ENCODE results near the gene TXNDC17.

The TXNDC17 gene

GRCh38 chr17:6597727-6598126 is 43.1 kb upstream of the TXNDC17 start:
- CTCF ChIA-PET = interaction anchor here (0.6 to 1.1 kb wide), 5 partner anchors 11 to 426 kb away, joined by 3 to 4 read pairs (median 3); no protein-coding TSS in a partner anchor
- Histone ChIP-seq H3K9me3 (ENCODE audit: control insufficient read depth, insufficient read depth, low read depth, low read length) (no peaks in the 10 kb centered on the region), H3K36me3 (ENCODE audit: control insufficient read depth in 2 of 2, insufficient read depth in 1 of 2, low read length in 2 of 2) (peaks cover 61 to 96% of the 10 kb centered on the region in 2 experiments), H3K27ac (ENCODE audit: extremely low read depth, low read depth, low read length) (no peak overlapping the region), H3K4me1 (ENCODE audit: control insufficient read depth, insufficient read depth, low read length) (no peaks in the 10 kb centered on the region), H3K4me3 (ENCODE audit: low read depth, low read length) (no peak overlapping the region)
- POLR2A ChIA-PET = no interaction called here
- TF ChIP-seq PRDM1 (tag by site-specific recombination; IDR thresholded peaks at IDR 0.05) (no peak), ZNF280C (tag by site-specific recombination; IDR thresholded peaks at IDR 0.05) (no peak), ZNF561 (tag by site-specific recombination; IDR thresholded peaks at IDR 0.05; ENCODE audit: borderline replicate concordance) (no peak), ZNF354C (tag by site-specific recombination; IDR thresholded peaks at IDR 0.05; ENCODE audit: borderline replicate concordance, low read depth) (no peak), ZNF514 (tag by site-specific recombination; IDR thresholded peaks at IDR 0.05) (no peak), ZNF830 (tag by site-specific recombination; IDR thresholded peaks at IDR 0.05; ENCODE audit: low read depth) (no peak), ZNF701 (tag by site-specific recombination; IDR thresholded peaks at IDR 0.05) (no peak)

- no peaks in the 10 kb centered on the region for H3K4me1 ChIP-seq (ENCODE audit: control insufficient read depth, insufficient read depth, low read length)
- peaks cover 57 to 92% of the 10 kb centered on the region in 2 experiments for H3K36me3 ChIP-seq (ENCODE audit: control insufficient read depth in 2 of 2, insufficient read depth in 1 of 2, low read length in 2 of 2)
- ChIA-PET POLR2A (no interaction called here), CTCF (no interaction called here)
- no peaks in the 10 kb centered on the region for H3K9me3 ChIP-seq (ENCODE audit: control insufficient read depth, insufficient read depth, low read depth, low read length)
- no peak overlapping the region for H3K4me3 ChIP-seq (ENCODE audit: low read depth, low read length)
- H3K27ac ChIP-seq (ENCODE audit: extremely low read depth, low read depth, low read length) = no peak overlapping the region
- no peak for TF ChIP-seq ZNF302 (tag by site-specific recombination; IDR thresholded peaks at IDR 0.05; ENCODE audit: low read depth)
- TF ChIP-seq ZNF610 (tag by site-specific recombination; IDR thresholded peaks at IDR 0.05; ENCODE audit: borderline replicate concordance) = no peak
- TF ChIP-seq FEZF1 (tag by site-specific recombination; IDR thresholded peaks at IDR 0.05) = no peak
- no peak for TF ChIP-seq ZSCAN18 (tag by site-specific recombination; IDR thresholded peaks at IDR 0.05)
- no peak for TF ChIP-seq ZNF157 (tag by site-specific recombination; IDR thresholded peaks at IDR 0.05)
- TF ChIP-seq ZNF626 (tag by site-specific recombination; IDR thresholded peaks at IDR 0.05) = no peak
- no peak for TF ChIP-seq BCL11B (tag by site-specific recombination; IDR thresholded peaks at IDR 0.05; ENCODE audit: low read depth)
- no peak for TF ChIP-seq ZNF830 (tag by site-specific recombination; IDR thresholded peaks at IDR 0.05; ENCODE audit: low read depth)
These were observed 41.5 kb upstream of the TXNDC17 start for GRCh38 chr17:6599364-6599763.

GRCh38 chr17:6602141-6602540 is 38.7 kb upstream of the TXNDC17 start:
- POLR2A ChIA-PET = no interaction called here
- CTCF ChIA-PET = no interaction called here

More at GRCh38 chr17:6602141-6602540, 38.7 kb upstream of the TXNDC17 start:
- Histone ChIP-seq H3K36me3 (ENCODE audit: control insufficient read depth in 2 of 2, insufficient read depth in 1 of 2, low read length in 2 of 2) (peaks cover 45 to 93% of the 10 kb centered on the region in 2 experiments), H3K4me1 (ENCODE audit: control insufficient read depth, insufficient read depth, low read length) (no peaks in the 10 kb centered on the region), H3K27ac (ENCODE audit: extremely low read depth, low read depth, low read length) (no peak overlapping the region), H3K9me3 (ENCODE audit: control insufficient read depth, insufficient read depth, low read depth, low read length) (no peaks in the 10 kb centered on the region), H3K4me3 (ENCODE audit: low read depth, low read length) (no peak overlapping the region)
- no peak for TF ChIP-seq ZBTB49 (tag by site-specific recombination; IDR thresholded peaks at IDR 0.05; ENCODE audit: low read depth)
- no peak for TF ChIP-seq ZNF610 (tag by site-specific recombination; IDR thresholded peaks at IDR 0.05; ENCODE audit: borderline replicate concordance)
